Naive B cell (primary cell): Measurements from ENCODE around the gene KRT32. TPM values are rescaled to one million over a fixed set of nuclear protein-coding genes. Genes with fewer than 3 reads are reported as not detected.

ENCODE experiments used
- ATAC-seq, 2 donors: fragments of 150-1000 bp; cut with Tn5 transposase; 2 replicates each; pipeline ENCODE4 v1.10.0; 2021; ENCODE audit warnings: low read depth in 2 of 2, mild to moderate bottlenecking in 2 of 2, moderate library complexity in 2 of 2
- DNase-seq: peaks from one replicate; pipeline ENCODE4 v3.0.0; 2022
- H3K27ac Mint-ChIP-seq, 6 donors: one replicate each; pipeline ENCODE4 v1.8.0; 2020 to 2022; ENCODE audit warnings: mild to moderate bottlenecking in 6 of 6, mixed read lengths in 6 of 6, moderate library complexity in 5 of 6, inconsistent platforms in 2 of 6
- H3K27me3 Mint-ChIP-seq, 3 donors: one replicate each; pipeline ENCODE4 v1.8.0; 2021 to 2022; ENCODE audit warnings: mixed read lengths in 3 of 3, mild to moderate bottlenecking in 1 of 3
- H3K36me3 Mint-ChIP-seq, 2 donors: one replicate each; pipeline ENCODE4 v1.8.0; 2020 to 2022; ENCODE audit warnings: mixed read lengths in 2 of 2, inconsistent platforms in 1 of 2, mild to moderate bottlenecking in 1 of 2
- H3K4me1 Mint-ChIP-seq, 3 donors: one replicate each; pipeline ENCODE4 v1.8.0; 2020 to 2022; ENCODE audit warnings: mixed read lengths in 3 of 3, inconsistent platforms in 1 of 3, mild to moderate bottlenecking in 1 of 3, moderate library complexity in 1 of 3
- H3K4me3 Mint-ChIP-seq, 8 donors: one replicate each; pipeline ENCODE4 v1.8.0; 2020 to 2022; ENCODE audit warnings: mild to moderate bottlenecking in 8 of 8, mixed read lengths in 8 of 8, moderate library complexity in 8 of 8, inconsistent platforms in 2 of 8
- H3K9me3 Mint-ChIP-seq, 7 donors: one replicate each; pipeline ENCODE4 v1.8.0; 2020 to 2022; ENCODE audit warnings: mixed read lengths in 7 of 7, mild to moderate bottlenecking in 5 of 7, inconsistent platforms in 2 of 7, moderate library complexity in 1 of 7
- polyA plus RNA-seq, 6 donors: library from polyadenylated mRNA; unstranded; fragments of 300-500 nt; fragmentation: Illumina TruSeq; gene quantifications; one replicate each; pipeline ENCODE4 v1.2.3, GENCODE V29; 2021; ENCODE audit warnings: low read depth in 6 of 6

Gene KRT32
- polyA plus RNA-seq: not detected

- Mint-ChIP-seq H3K4me1 (no peaks in the 10 kb centered on the region), H3K27me3 (peaks cover 21 to 53% (median 35%) of the 10 kb centered on the region in 3 donors), H3K27ac (no peak within 1 kb of the TSS), H3K36me3 (peaks cover 0 to 8% of the 10 kb centered on the region in 2 donors), H3K9me3 (peaks cover 0 to 26% (median 6%) of the 10 kb centered on the region in 7 donors), H3K4me3 (no peak within 1 kb of the TSS)
- no peak for ATAC-seq
- no peak for DNase-seq
These were observed at the start of gene KRT32 for GRCh38 chr17:41466988-41467387. Gene KRT32 (minus strand): TSS chr17:41467386. CDS start chr17:41467325, 61 bp downstream.

GRCh38 chr17:41516830-41517283 lies 49.7 kb upstream of the KRT32 start:
- Mint-ChIP-seq H3K4me1 (no peaks in the 10 kb centered on the region), H3K4me3 (no peak overlapping the region), H3K27ac (peak overlapping the region in 2 of 6 donors; percentile 56 to 93), H3K27me3 (peaks cover 6 to 50% (median 43%) of the 10 kb centered on the region in 3 donors), H3K36me3 (no peaks in the 10 kb centered on the region), H3K9me3 (no peaks in the 10 kb centered on the region)
- ATAC-seq (no peak), DNase-seq (no peak)

GRCh38 chr17:41516147-41516829 lies 49.1 kb upstream of the KRT32 start:
- no peaks in the 10 kb centered on the region for H3K9me3 Mint-ChIP-seq
- ATAC-seq (no peak), DNase-seq (no peak)
- no peaks in the 10 kb centered on the region for H3K36me3 Mint-ChIP-seq
- H3K27me3 Mint-ChIP-seq: peaks cover 6 to 44% (median 43%) of the 10 kb centered on the region in 3 donors
- peak overlapping the region in 1 of 8 donors; percentile 74 for H3K4me3 Mint-ChIP-seq
- no peaks in the 10 kb centered on the region for H3K4me1 Mint-ChIP-seq
- H3K27ac Mint-ChIP-seq: no peak overlapping the region

GRCh38 chr17:41513168-41513547 lies 46.0 kb upstream of the KRT32 start:
- Mint-ChIP-seq H3K27me3 (peaks cover 6 to 35% (median 34%) of the 10 kb centered on the region in 3 donors), H3K4me1 (no peaks in the 10 kb centered on the region), H3K9me3 (no peaks in the 10 kb centered on the region), H3K4me3 (no peak overlapping the region), H3K27ac (no peak overlapping the region), H3K36me3 (no peaks in the 10 kb centered on the region)
- no peak for DNase-seq
- ATAC-seq: no peak

- H3K27me3 Mint-ChIP-seq: peaks cover 6 to 38% (median 35%) of the 10 kb centered on the region in 3 donors
- H3K27ac Mint-ChIP-seq: peak overlapping the region in 2 of 6 donors; percentile 33 to 71
- no peak overlapping the region for H3K4me3 Mint-ChIP-seq
- H3K36me3 Mint-ChIP-seq: no peaks in the 10 kb centered on the region
- no peaks in the 10 kb centered on the region for H3K9me3 Mint-ChIP-seq
- ATAC-seq: no peak
- DNase-seq: no peak
- no peaks in the 10 kb centered on the region for H3K4me1 Mint-ChIP-seq
These were observed 45.5 kb upstream of the KRT32 start for GRCh38 chr17:41512546-41513167.

- ATAC-seq (no peak), DNase-seq (no peak)
- peaks cover 6 to 32% (median 28%) of the 10 kb centered on the region in 3 donors for H3K27me3 Mint-ChIP-seq
- H3K9me3 Mint-ChIP-seq: no peaks in the 10 kb centered on the region
- H3K4me1 Mint-ChIP-seq: no peaks in the 10 kb centered on the region
- no peak overlapping the region for H3K27ac Mint-ChIP-seq
- H3K36me3 Mint-ChIP-seq: no peaks in the 10 kb centered on the region
- no peak overlapping the region for H3K4me3 Mint-ChIP-seq
These were observed 44.5 kb upstream of the KRT32 start for GRCh38 chr17:41511716-41512115.

- Mint-ChIP-seq H3K4me1 (peaks cover 0 to 5% (median under 1%) of the 10 kb centered on the region in 3 donors), H3K27ac (no peak overlapping the region), H3K36me3 (no peaks in the 10 kb centered on the region), H3K9me3 (no peaks in the 10 kb centered on the region), H3K4me3 (no peak overlapping the region), H3K27me3 (peaks cover 6 to 32% (median 22%) of the 10 kb centered on the region in 3 donors)
- DNase-seq (no peak), ATAC-seq (no peak)
These were observed 43.9 kb upstream of the KRT32 start for GRCh38 chr17:41511116-41511515.

- peaks cover 0 to 7% (median 3%) of the 10 kb centered on the region in 3 donors for H3K4me1 Mint-ChIP-seq
- H3K9me3 Mint-ChIP-seq: no peaks in the 10 kb centered on the region
- H3K27me3 Mint-ChIP-seq: peaks cover 5 to 31% (median 18%) of the 10 kb centered on the region in 3 donors
- DNase-seq: no peak
- no peaks in the 10 kb centered on the region for H3K36me3 Mint-ChIP-seq
- H3K27ac Mint-ChIP-seq: no peak overlapping the region
- no peak for ATAC-seq
- H3K4me3 Mint-ChIP-seq: no peak overlapping the region
These were observed 43.3 kb upstream of the KRT32 start for GRCh38 chr17:41510251-41511065.

GRCh38 chr17:41507315-41507880 lies 40.2 kb upstream of the KRT32 start:
- peaks cover 0 to 32% (median 10%) of the 10 kb centered on the region in 3 donors for H3K27me3 Mint-ChIP-seq
- H3K4me1 Mint-ChIP-seq: peaks cover 0 to 7% (median 3%) of the 10 kb centered on the region in 3 donors
- no peaks in the 10 kb centered on the region for H3K36me3 Mint-ChIP-seq
- peak overlapping the region in 1 of 8 donors; percentile 47 for H3K4me3 Mint-ChIP-seq
- DNase-seq (no peak), ATAC-seq (no peak)
- peak overlapping the region in 1 of 6 donors; percentile 7 for H3K27ac Mint-ChIP-seq
- no peaks in the 10 kb centered on the region for H3K9me3 Mint-ChIP-seq

GRCh38 chr17:41505809-41506767 lies 38.9 kb upstream of the KRT32 start:
- Mint-ChIP-seq H3K27ac (no peak overlapping the region), H3K4me3 (no peak overlapping the region), H3K27me3 (peaks cover 0 to 31% (median 10%) of the 10 kb centered on the region in 3 donors), H3K9me3 (no peaks in the 10 kb centered on the region), H3K36me3 (no peaks in the 10 kb centered on the region), H3K4me1 (peaks cover 0 to 7% (median 3%) of the 10 kb centered on the region in 3 donors)
- peak; percentile 42 to 64 for ATAC-seq
- no peak for DNase-seq

GRCh38 chr17:41505007-41505808 lies 38.0 kb upstream of the KRT32 start, which contains the start of gene KRT13:
Gene KRT13 (minus strand): TSS chr17:41505612. CDS start chr17:41505550, 62 bp downstream.
- H3K4me3 Mint-ChIP-seq: no peak within 1 kb of the TSS

More at GRCh38 chr17:41505007-41505808, 38.0 kb upstream of the KRT32 start, which contains the start of gene KRT13:
- H3K36me3 Mint-ChIP-seq: no peaks in the 10 kb centered on the region
- no peaks in the 10 kb centered on the region for H3K9me3 Mint-ChIP-seq
- peaks cover under 1 to 33% (median 13%) of the 10 kb centered on the region in 3 donors for H3K27me3 Mint-ChIP-seq
- no peak for DNase-seq
- peak within 1 kb of the TSS in 2 of 6 donors; percentile 48 to 51 for H3K27ac Mint-ChIP-seq
- no peak for ATAC-seq
- H3K4me1 Mint-ChIP-seq: peaks cover 0 to 7% (median 3%) of the 10 kb centered on the region in 3 donors
